Coronary artery (tissue), 2 donors: ENCODE data around the gene INO80B.

Experiments
- DNase-seq: peaks from one replicate; pipeline ENCODE4 v3.0.0-alpha.2; 2017; ENCODE audit warnings: low spot score
- H3K27ac ChIP-seq, 2 donors: fragments of 200-600 bp; sonication (generic); one replicate each; pipeline ENCODE4 v1.5.1; 2016 to 2019
- H3K4me3 ChIP-seq: fragments of 200-600 bp; sonication (generic); 2 replicates; pipeline ENCODE4 v1.5.1; 2016; ENCODE audit warnings: mild to moderate bottlenecking, moderate library complexity
- CTCF ChIP-seq: fragments of 200-600 bp; sonication (generic); IDR thresholded peaks from one replicate; pipeline ENCODE4 v1.5.1; 2019; ENCODE audit warnings: antibody characterized with exemption

The INO80B gene

GRCh38 chr2:74421221-74421870 is 33.5 kb upstream of the INO80B start, which contains the start of the genes C2orf81 and WDR54:
TSS of gene C2orf81 (minus strand) at chr2:74421619. CDS start at chr2:74421560, 59 bp downstream.
TSS of gene WDR54 (plus strand) at chr2:74421730. CDS start at chr2:74422154, 424 bp downstream.
- peak; percentile 91 for DNase-seq
- TF ChIP-seq CTCF, result no peak
- peak within 1 kb of the TSS; percentile 78 for H3K4me3 ChIP-seq
- H3K27ac ChIP-seq, result peak within 1 kb of the TSS; percentile 66 to 71

DNA sequence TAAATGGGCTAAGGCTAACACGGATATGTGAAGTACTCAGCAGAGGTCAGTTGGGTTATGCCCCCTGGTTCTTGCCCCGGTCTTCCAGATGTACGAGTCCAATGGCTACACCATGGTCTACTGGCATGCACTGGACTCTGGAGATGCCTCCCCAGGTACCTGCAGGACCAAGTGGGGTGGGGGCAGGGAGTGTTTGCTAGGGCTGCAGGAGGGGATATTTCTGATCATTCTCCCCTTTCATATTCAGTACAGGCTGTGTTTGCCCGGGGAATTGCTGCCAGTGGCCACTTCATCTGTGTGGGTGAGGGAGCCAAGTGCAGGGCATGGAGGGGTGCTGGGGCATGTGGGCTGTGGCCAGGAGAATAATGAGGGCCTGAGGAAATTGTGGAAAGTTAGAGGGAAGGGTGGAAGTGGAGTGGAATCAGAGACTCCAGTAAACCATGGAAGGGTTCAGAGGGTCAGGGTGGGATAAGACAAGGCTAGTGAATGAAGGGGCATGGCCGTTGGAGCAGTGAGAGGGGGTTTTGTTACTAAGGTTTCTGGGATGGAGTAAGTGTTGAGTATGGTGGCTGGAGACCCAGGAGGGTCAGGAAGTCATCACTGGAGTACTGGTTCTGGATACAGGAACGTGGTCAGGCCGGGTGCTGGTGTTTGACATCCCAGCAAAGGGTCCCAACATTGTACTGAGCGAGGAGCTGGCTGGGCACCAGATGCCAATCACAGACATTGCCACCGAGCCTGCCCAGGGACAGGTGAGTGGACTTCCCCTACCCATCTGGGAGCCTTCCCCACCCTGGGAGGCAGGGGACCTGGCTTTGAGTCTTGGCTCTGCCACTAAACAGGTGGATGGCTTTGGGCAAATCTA is 31.4 kb upstream of the INO80B start:
- DNase-seq, result no peak
- Histone ChIP-seq H3K4me3 (no peak overlapping the region), H3K27ac (no peak overlapping the region)
- TF ChIP-seq CTCF, result no peak

GRCh38 chr2:74424139-74424992 is 30.5 kb upstream of the INO80B start:
- Histone ChIP-seq H3K4me3 (no peak overlapping the region), H3K27ac (no peak overlapping the region)
- no peak for TF ChIP-seq CTCF
- DNase-seq, result no peak

DNA sequence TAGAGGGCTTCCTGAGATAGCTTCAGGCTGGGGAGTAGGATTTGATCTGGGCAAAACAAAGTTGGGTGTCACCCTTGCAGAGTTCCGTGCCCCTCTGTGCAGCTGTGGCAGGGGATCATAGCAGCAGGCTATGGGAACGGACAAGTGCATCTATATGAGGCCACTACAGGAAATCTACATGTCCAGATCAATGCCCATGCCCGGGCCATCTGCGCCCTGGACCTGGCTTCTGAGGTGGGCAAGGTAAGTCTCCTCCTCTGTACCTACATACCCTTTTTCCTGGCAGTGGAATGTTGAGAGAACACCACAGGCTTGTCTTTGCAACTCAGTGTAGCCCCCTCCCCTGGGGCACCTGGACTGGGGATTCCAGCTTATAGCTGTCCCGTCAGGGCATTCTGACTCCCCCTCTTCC is 29.9 kb upstream of the INO80B start:
- no peak overlapping the region for H3K4me3 ChIP-seq
- no peak for TF ChIP-seq CTCF
- H3K27ac ChIP-seq, result no peak overlapping the region
- no peak for DNase-seq

DNA sequence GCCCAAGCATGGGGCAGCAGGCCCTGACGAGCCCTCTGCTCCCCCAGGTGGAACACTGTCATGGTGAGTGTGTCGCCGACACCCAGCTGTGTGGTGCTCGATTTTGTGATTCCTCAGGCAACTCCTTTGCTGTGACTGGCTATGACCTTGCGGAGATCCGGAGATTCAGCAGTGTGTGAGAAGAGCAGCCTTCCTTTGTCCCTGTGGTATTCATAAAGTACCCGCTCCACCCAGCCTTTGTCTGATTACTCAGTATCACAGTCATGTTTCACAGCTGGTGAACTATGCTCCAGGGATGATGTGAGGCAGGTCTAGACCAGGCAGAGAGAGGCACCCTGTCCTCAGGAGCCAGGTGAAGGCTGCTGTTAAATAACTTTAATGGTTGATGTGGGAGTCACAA is 29.4 kb upstream of the INO80B start:
- no peak for TF ChIP-seq CTCF
- Histone ChIP-seq H3K27ac (no peak overlapping the region), H3K4me3 (no peak overlapping the region)
- DNase-seq, result no peak

DNA sequence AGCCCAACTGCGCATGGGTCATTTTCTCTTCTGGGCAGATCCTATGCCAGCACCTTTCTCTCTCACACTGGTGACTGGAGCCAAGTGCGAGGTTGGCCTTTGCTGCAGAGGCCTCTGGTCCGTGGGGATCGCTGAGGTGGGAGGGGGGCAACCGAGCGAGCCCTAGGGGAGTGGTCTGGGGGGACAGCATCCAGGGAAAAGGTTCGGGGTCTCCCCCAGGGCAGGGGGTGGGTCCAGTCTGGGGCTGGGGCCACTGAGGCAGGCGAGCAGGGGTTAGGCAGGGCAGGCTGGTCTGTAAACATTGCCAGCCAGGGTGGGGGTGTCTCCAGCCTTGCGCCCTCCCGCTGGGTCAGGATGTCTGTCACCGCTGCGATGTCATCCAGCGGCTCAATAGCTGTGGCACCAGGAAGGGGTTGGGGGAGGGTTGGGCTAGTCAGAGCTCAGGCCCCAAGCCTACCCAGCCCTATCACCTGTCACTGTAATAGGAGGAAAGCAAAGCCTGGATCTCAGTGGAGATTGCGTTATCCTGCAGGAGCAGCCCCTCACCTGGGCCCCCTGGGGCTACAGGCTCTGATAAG is 28.6 kb upstream of the INO80B start:
- no peak for DNase-seq
- Histone ChIP-seq H3K4me3 (no peak overlapping the region), H3K27ac (no peak overlapping the region)
- no peak for TF ChIP-seq CTCF
